ENCODE measurements around the gene NAALADL2.

The NAALADL2 gene

GRCh38 chr3:175255698-175256097 lies 396.6 kb downstream of the NAALADL2 start:
- intact Hi-C loops (cut with DNase I; ENCODE audit: low total_unique reads): no loop called here
- Histone ChIP-seq H3K4me1 (peaks cover 0 to 14% (median 5%) of the 10 kb centered on the region in 4 donors), H3K4me3 (no peak overlapping the region), H3K27ac (no peak overlapping the region), H3K36me3 (no peaks in the 10 kb centered on the region), H3K9me3 (no peaks in the 10 kb centered on the region), H3K27me3 (no peaks in the 10 kb centered on the region)
- no peak for TF ChIP-seq CTCF (IDR thresholded peaks at IDR 0.05)
- DNase-seq: no peak

- no peak for TF ChIP-seq CTCF (IDR thresholded peaks at IDR 0.05)
- Histone ChIP-seq H3K4me1 (peaks cover 0 to 21% (median 5%) of the 10 kb centered on the region in 4 donors), H3K9me3 (no peaks in the 10 kb centered on the region), H3K27me3 (no peaks in the 10 kb centered on the region), H3K27ac (no peak overlapping the region), H3K4me3 (no peak overlapping the region), H3K36me3 (no peaks in the 10 kb centered on the region)
- no peak for DNase-seq
- intact Hi-C loops (cut with DNase I; ENCODE audit: low total_unique reads): no loop called here
Observed at GRCh38 chr3:175257123-175257522, 398.0 kb downstream of the NAALADL2 start.

GRCh38 chr3:175258763-175259162 lies 399.6 kb downstream of the NAALADL2 start:
- no peak overlapping the region for H3K4me3 ChIP-seq
- intact Hi-C loops (cut with DNase I; ENCODE audit: low total_unique reads): no loop called here
- no peak for TF ChIP-seq CTCF (IDR thresholded peaks at IDR 0.05)
- H3K4me1 ChIP-seq: peaks cover 0 to 21% (median 5%) of the 10 kb centered on the region in 4 donors
- no peaks in the 10 kb centered on the region for H3K9me3 ChIP-seq
- H3K36me3 ChIP-seq: no peaks in the 10 kb centered on the region
- DNase-seq: no peak
- no peaks in the 10 kb centered on the region for H3K27me3 ChIP-seq
- no peak overlapping the region for H3K27ac ChIP-seq

- Histone ChIP-seq H3K4me3 (no peak overlapping the region), H3K27ac (peak overlapping the region; percentile 6 to 15), H3K36me3 (no peaks in the 10 kb centered on the region), H3K4me1 (peaks cover 0 to 21% (median 5%) of the 10 kb centered on the region in 4 donors), H3K9me3 (no peaks in the 10 kb centered on the region), H3K27me3 (no peaks in the 10 kb centered on the region)
- TF ChIP-seq CTCF (IDR thresholded peaks at IDR 0.05): no peak
- intact Hi-C loops (cut with DNase I; ENCODE audit: low total_unique reads): no loop called here
- DNase-seq: no peak
Observed at GRCh38 chr3:175260145-175260794, 401.1 kb downstream of the NAALADL2 start.

GRCh38 chr3:175266478-175266877 lies 407.3 kb downstream of the NAALADL2 start:
- intact Hi-C loops (cut with DNase I; ENCODE audit: low total_unique reads): no loop called here
- no peak overlapping the region for H3K27ac ChIP-seq
- H3K4me3 ChIP-seq: no peak overlapping the region
- no peaks in the 10 kb centered on the region for H3K36me3 ChIP-seq
- no peaks in the 10 kb centered on the region for H3K4me1 ChIP-seq
- TF ChIP-seq CTCF (IDR thresholded peaks at IDR 0.05): no peak
- no peak for DNase-seq
- H3K9me3 ChIP-seq: no peaks in the 10 kb centered on the region
- no peaks in the 10 kb centered on the region for H3K27me3 ChIP-seq

- Histone ChIP-seq H3K27me3 (no peaks in the 10 kb centered on the region), H3K27ac (no peak overlapping the region), H3K36me3 (no peaks in the 10 kb centered on the region), H3K4me1 (no peaks in the 10 kb centered on the region), H3K4me3 (no peak overlapping the region), H3K9me3 (no peaks in the 10 kb centered on the region)
- no peak for TF ChIP-seq CTCF (IDR thresholded peaks at IDR 0.05)
- intact Hi-C loops (cut with DNase I; ENCODE audit: low total_unique reads): no loop called here
- no peak for DNase-seq
Observed at GRCh38 chr3:175267121-175267531, 408.0 kb downstream of the NAALADL2 start.

Data from tibial artery (tissue), 4 donors.